Mesenchymal stem cell (in vitro differentiated cells and primary cell): ENCODE measurements around the gene MEI1.

Source experiments
- DNase-seq: peaks from one replicate; pipeline ENCODE4 v3.0.0-alpha.2; 2013
- H2AFZ ChIP-seq: one replicate; pipeline ENCODE4 v1.6.1; 2013; ENCODE audit warnings: low read depth, mild to moderate bottlenecking, control low read depth, inconsistent platforms, low read length, moderate library complexity
- H2AK5ac ChIP-seq: 2 replicates; pipeline ENCODE4 v1.6.1; 2013; ENCODE audit warnings: low read length, moderate library complexity, mild to moderate bottlenecking, inconsistent platforms; ENCODE audit not compliant: severe bottlenecking
- H2BK120ac ChIP-seq: one replicate; pipeline ENCODE4 v1.6.1; 2013; ENCODE audit warnings: low read depth, mild to moderate bottlenecking, inconsistent platforms, low read length, moderate library complexity
- H2BK12ac ChIP-seq, 2 experiments: one replicate each; pipeline ENCODE4 v1.6.1; 2013; ENCODE audit warnings: inconsistent platforms in 2 of 2, low read length in 2 of 2, mild to moderate bottlenecking in 2 of 2, moderate library complexity in 2 of 2, control low read depth in 1 of 2
- H2BK15ac ChIP-seq: one replicate; pipeline ENCODE4 v1.6.1; 2013; ENCODE audit warnings: mild to moderate bottlenecking, low read depth, inconsistent platforms; ENCODE audit not compliant: poor library complexity, severe bottlenecking
- H2BK5ac ChIP-seq: 2 replicates; pipeline ENCODE4 v1.6.1; 2013; ENCODE audit warnings: low read depth, mild to moderate bottlenecking, low read length, control low read depth, inconsistent platforms; ENCODE audit not compliant: poor library complexity, severe bottlenecking
- H3K14ac ChIP-seq, 2 experiments: one replicate each; pipeline ENCODE4 v1.6.1; 2013; ENCODE audit warnings: inconsistent platforms in 2 of 2, low read length in 2 of 2, control low read depth in 1 of 2, mild to moderate bottlenecking in 1 of 2, moderate library complexity in 1 of 2
- H3K18ac ChIP-seq, 2 experiments: one replicate each; pipeline ENCODE4 v1.6.1; 2013; ENCODE audit warnings: inconsistent platforms in 2 of 2, low read length in 2 of 2, control low read depth in 1 of 2, low read depth in 1 of 2, mild to moderate bottlenecking in 1 of 2
- H3K23ac ChIP-seq, 2 experiments: one replicate each; pipeline ENCODE4 v1.6.1; 2013; ENCODE audit warnings: inconsistent platforms in 2 of 2, low read length in 2 of 2, mild to moderate bottlenecking in 2 of 2, moderate library complexity in 2 of 2, control low read depth in 1 of 2
- H3K27ac ChIP-seq: 2 replicates; pipeline ENCODE4 v1.5.1; 2013; ENCODE audit warnings: mild to moderate bottlenecking, moderate library complexity, low read length, control low read depth, inconsistent platforms; ENCODE audit not compliant: poor library complexity, severe bottlenecking
- H3K27me3 ChIP-seq, 2 experiments: 2 replicates each; pipeline versions ENCODE4 v1.6.1 to v1.7.0; 2013; ENCODE audit warnings: low read length in 2 of 2, mild to moderate bottlenecking in 2 of 2, moderate library complexity in 2 of 2, control low read depth in 1 of 2, inconsistent platforms in 1 of 2; ENCODE audit not compliant: control insufficient read depth in 1 of 2, insufficient read depth in 1 of 2
- H3K36me3 ChIP-seq, 2 experiments: 2 replicates each; pipeline versions ENCODE4 v1.6.1 to v1.7.0; 2013; ENCODE audit warnings: low read length in 2 of 2, control low read depth in 1 of 2, inconsistent platforms in 1 of 2, low read depth in 1 of 2, mild to moderate bottlenecking in 1 of 2; ENCODE audit not compliant: insufficient read depth in 2 of 2, control insufficient read depth in 1 of 2
- H3K4ac ChIP-seq, 2 experiments: one replicate each; pipeline ENCODE4 v1.6.1; 2013; ENCODE audit warnings: inconsistent platforms in 2 of 2, low read length in 2 of 2, mild to moderate bottlenecking in 2 of 2, moderate library complexity in 2 of 2, control low read depth in 1 of 2, low read depth in 1 of 2
- H3K4me1 ChIP-seq: 2 replicates; pipeline ENCODE4 v1.6.1; 2013; ENCODE audit warnings: low read depth, low read length, control low read depth; ENCODE audit not compliant: control insufficient read depth, insufficient read depth
- H3K4me2 ChIP-seq: 2 replicates; pipeline ENCODE4 v1.6.1; 2013; ENCODE audit warnings: low read length, mild to moderate bottlenecking, inconsistent platforms; ENCODE audit not compliant: poor library complexity, severe bottlenecking
- H3K4me3 ChIP-seq, 2 experiments: 2 replicates each; pipeline versions ENCODE4 v1.5.1 to v1.7.0; 2013; ENCODE audit warnings: low read length in 2 of 2, mild to moderate bottlenecking in 2 of 2, control low read depth in 1 of 2, low read depth in 1 of 2; ENCODE audit not compliant: insufficient read depth in 1 of 2
- H3K79me1 ChIP-seq: replicated peaks from 2 replicates; pipeline ENCODE4 v1.6.1; 2013; ENCODE audit warnings: mild to moderate bottlenecking, control low read depth, low read length, inconsistent platforms; ENCODE audit not compliant: poor library complexity, severe bottlenecking
- H3K9ac ChIP-seq: 2 replicates; pipeline ENCODE4 v1.7.0; 2013; ENCODE audit warnings: mild to moderate bottlenecking, low read length, moderate library complexity
- H3K9me3 ChIP-seq: 2 replicates; pipeline ENCODE4 v1.7.0; 2013; ENCODE audit warnings: mild to moderate bottlenecking, low read length; ENCODE audit not compliant: control insufficient read depth
- H4K8ac ChIP-seq: one replicate; pipeline ENCODE4 v1.6.1; 2013; ENCODE audit warnings: inconsistent platforms, mild to moderate bottlenecking, low read length, moderate library complexity
- H4K91ac ChIP-seq: one replicate; pipeline ENCODE4 v1.6.1; 2013; ENCODE audit warnings: mild to moderate bottlenecking, low read length, inconsistent platforms
- WGBS: methylation state at CpG from one replicate; pipeline ENCODE4 v1.1.7; 2013; ENCODE audit warnings: mixed read lengths; 5-methylcytosine and 5-hydroxymethylcytosine counted together

Gene MEI1

GRCh38 chr22:41810022-41810421 lies 110.7 kb downstream of the MEI1 start:
- H3K27ac ChIP-seq, result no peak overlapping the region
- H3K27me3 ChIP-seq, result no peaks in the 10 kb centered on the region
- H3K9ac ChIP-seq, result no peak overlapping the region
- peaks cover 15 to 37% of the 10 kb centered on the region in 2 experiments for H3K36me3 ChIP-seq
- no peak overlapping the region for H3K4me2 ChIP-seq
- no peak overlapping the region for H3K4ac ChIP-seq
- H3K79me1 ChIP-seq, result peaks cover 48% of the 10 kb centered on the region
- no peak for DNase-seq
- no peak overlapping the region for H2BK120ac ChIP-seq
- no peak overlapping the region for H2BK15ac ChIP-seq
- 90% methylated on average over 12 of the region's 12 CpGs for WGBS
- H2AFZ ChIP-seq, result no peak overlapping the region
- H4K8ac ChIP-seq, result no peak overlapping the region
- H3K4me1 ChIP-seq, result no peaks in the 10 kb centered on the region
- H3K9me3 ChIP-seq, result no peaks in the 10 kb centered on the region
- H2BK12ac ChIP-seq, result no peak overlapping the region
- H3K23ac ChIP-seq, result no peak overlapping the region
- no peak overlapping the region for H2BK5ac ChIP-seq
- H3K14ac ChIP-seq, result no peak overlapping the region
- no peak overlapping the region for H4K91ac ChIP-seq
- no peak overlapping the region for H2AK5ac ChIP-seq
- H3K4me3 ChIP-seq, result no peak overlapping the region
- no peak overlapping the region for H3K18ac ChIP-seq

DNA sequence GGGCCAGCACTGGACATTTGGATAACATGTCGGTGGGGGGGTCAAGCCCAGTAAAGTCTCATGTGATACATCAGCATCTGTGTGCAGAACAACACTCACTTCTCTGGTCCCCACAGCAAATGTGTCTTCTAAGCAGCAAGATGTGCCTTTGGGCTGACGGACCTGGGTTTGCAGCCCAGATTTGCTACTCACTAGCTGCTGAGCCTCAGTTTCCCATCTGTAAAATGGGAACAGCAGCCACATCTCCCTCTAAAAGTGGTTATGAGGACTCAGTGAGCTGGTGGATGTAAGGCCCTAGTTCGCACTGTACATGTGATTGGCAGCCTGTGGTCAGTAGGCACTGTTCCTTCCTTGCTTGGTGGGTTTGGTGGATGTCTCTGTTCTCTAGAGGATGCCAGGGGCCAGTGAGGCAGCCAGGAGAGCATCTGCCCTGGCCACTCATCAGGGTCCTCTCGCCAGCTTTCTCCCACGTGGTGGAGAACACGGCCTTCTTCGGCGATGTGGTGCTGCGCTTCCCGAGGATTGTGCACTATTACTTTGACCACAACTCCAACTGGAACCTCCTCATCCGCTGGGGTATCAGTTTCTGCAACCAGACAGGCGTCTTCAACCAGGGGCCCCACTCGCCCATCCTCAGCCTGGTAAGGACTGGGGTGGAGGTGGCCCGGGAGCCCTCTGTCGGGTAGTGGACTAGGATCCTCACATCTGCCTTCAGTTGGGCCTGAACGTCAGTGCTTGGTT lies 113.7 kb downstream of the MEI1 start:
- H2BK5ac ChIP-seq, result no peak overlapping the region
- no peak overlapping the region for H2AK5ac ChIP-seq
- H3K36me3 ChIP-seq, result peaks cover 22 to 37% of the 10 kb centered on the region in 2 experiments
- H3K9me3 ChIP-seq, result no peaks in the 10 kb centered on the region
- no peak for DNase-seq
- H3K27me3 ChIP-seq, result no peaks in the 10 kb centered on the region
- no peaks in the 10 kb centered on the region for H3K4me1 ChIP-seq
- no peak overlapping the region for H3K18ac ChIP-seq
- no peak overlapping the region for H2BK12ac ChIP-seq
- no peak overlapping the region for H2AFZ ChIP-seq
- no peak overlapping the region for H3K9ac ChIP-seq
- H3K4ac ChIP-seq, result peak overlapping the region in 1 of 2 experiments; percentile 24
- H3K14ac ChIP-seq, result no peak overlapping the region
- no peak overlapping the region for H2BK15ac ChIP-seq
- no peak overlapping the region for H3K4me2 ChIP-seq
- H3K23ac ChIP-seq, result no peak overlapping the region
- no peak overlapping the region for H2BK120ac ChIP-seq
- peaks cover 42% of the 10 kb centered on the region for H3K79me1 ChIP-seq
- no peak overlapping the region for H3K4me3 ChIP-seq
- H3K27ac ChIP-seq, result no peak overlapping the region
- no peak overlapping the region for H4K91ac ChIP-seq
- 98% methylated on average over 16 of the region's 16 CpGs for WGBS
- H4K8ac ChIP-seq, result no peak overlapping the region

GRCh38 chr22:41813726-41814410 lies 114.6 kb downstream of the MEI1 start:
- H3K9me3 ChIP-seq, result no peaks in the 10 kb centered on the region
- no peaks in the 10 kb centered on the region for H3K4me1 ChIP-seq
- no peak overlapping the region for H3K4me2 ChIP-seq
- H3K4me3 ChIP-seq, result no peak overlapping the region
- no peak overlapping the region for H3K23ac ChIP-seq
- H2BK15ac ChIP-seq, result no peak overlapping the region
- no peak overlapping the region for H2BK5ac ChIP-seq
- no peak overlapping the region for H3K9ac ChIP-seq
- H2AFZ ChIP-seq, result no peak overlapping the region
- H2BK120ac ChIP-seq, result no peak overlapping the region
- peaks cover 34% of the 10 kb centered on the region for H3K79me1 ChIP-seq
- WGBS, result 98% methylated on average over 9 of the region's 9 CpGs
- no peak overlapping the region for H3K18ac ChIP-seq
- H3K14ac ChIP-seq, result no peak overlapping the region
- H4K8ac ChIP-seq, result no peak overlapping the region
- H3K27me3 ChIP-seq, result no peaks in the 10 kb centered on the region
- H3K4ac ChIP-seq, result no peak overlapping the region
- H2AK5ac ChIP-seq, result no peak overlapping the region
- no peak for DNase-seq
- peaks cover 22 to 36% of the 10 kb centered on the region in 2 experiments for H3K36me3 ChIP-seq
- H3K27ac ChIP-seq, result no peak overlapping the region
- no peak overlapping the region for H2BK12ac ChIP-seq
- no peak overlapping the region for H4K91ac ChIP-seq

- Histone ChIP-seq H3K4me1 (no peaks in the 10 kb centered on the region), H2BK15ac (no peak overlapping the region), H3K14ac (no peak overlapping the region), H2AFZ (no peak overlapping the region), H3K4ac (no peak overlapping the region), H2BK120ac (no peak overlapping the region), H2AK5ac (no peak overlapping the region), H2BK5ac (no peak overlapping the region), H3K79me1 (peaks cover 25% of the 10 kb centered on the region), H3K36me3 (peaks cover 13 to 30% of the 10 kb centered on the region in 2 experiments), H3K4me2 (no peak overlapping the region), H3K27ac (no peak overlapping the region), H3K18ac (no peak overlapping the region), H3K4me3 (no peak overlapping the region), H4K8ac (no peak overlapping the region), H3K23ac (no peak overlapping the region), H4K91ac (no peak overlapping the region), H3K9ac (no peak overlapping the region), H3K9me3 (no peaks in the 10 kb centered on the region), H2BK12ac (no peak overlapping the region), H3K27me3 (no peaks in the 10 kb centered on the region)
- DNase-seq, result no peak
- WGBS, result 100% methylated on average over 1 of the region's 3 CpGs
Observed at GRCh38 chr22:41815716-41816115, 116.4 kb downstream of the MEI1 start.
